ENCODE measurements around the gene SMTNL2. TPM values are rescaled to one million over a fixed set of nuclear protein-coding genes. Genes with fewer than 3 reads are reported as not detected.

The SMTNL2 gene
- total RNA-seq, 1 experiment from 2014 or later: 2.7 TPM

GRCh38 chr17:4634976-4635375 is 50.6 kb downstream of the SMTNL2 start:
- Mint-ChIP-seq H3K36me3 (no peaks in the 10 kb centered on the region), H3K4me3 (no peak overlapping the region), H3K27ac (no peak overlapping the region), H3K9me3 (peaks cover 7% of the 10 kb centered on the region), H3K4me1 (peaks cover 45% of the 10 kb centered on the region), H3K27me3 (ENCODE audit: low read depth) (peaks cover 47% of the 10 kb centered on the region)
- ChIA-PET POLR2A (interaction anchor here (0.7 kb wide), 1 partner anchor 75 kb away, joined by 3 read pairs; no protein-coding TSS in a partner anchor), CTCF (no interaction called here)
- ATAC-seq (no peak), DNase-seq (ENCODE audit: low spot score) (no peak)
- TF ChIP-seq TCF7 (CRISPR knock-in tag; IDR thresholded peaks at IDR 0.05; ENCODE audit: low read depth): no peak
- no peak for TF ChIP-seq ZNF425 (CRISPR knock-in tag; conservative IDR thresholded peaks at IDR 0.05)
- TF ChIP-seq FOXP1 (CRISPR knock-in tag; IDR thresholded peaks at IDR 0.05; ENCODE audit: borderline replicate concordance): no peak
- TF ChIP-seq CDX4 (CRISPR knock-in tag; IDR thresholded peaks at IDR 0.05; ENCODE audit: borderline replicate concordance): no peak
- no peak for TF ChIP-seq EMX1 (CRISPR knock-in tag; IDR thresholded peaks at IDR 0.05)
- no peak for TF ChIP-seq SP1 (CRISPR knock-in tag; conservative IDR thresholded peaks at IDR 0.05)
- no peak for TF ChIP-seq JAZF1 (CRISPR knock-in tag; IDR thresholded peaks at IDR 0.05)
- no peak for TF ChIP-seq ETV6 (CRISPR knock-in tag; IDR thresholded peaks at IDR 0.05)
- no peak for TF ChIP-seq ZNF396 (CRISPR knock-in tag; IDR thresholded peaks at IDR 0.05; ENCODE audit: borderline replicate concordance)
- TF ChIP-seq MLX (CRISPR knock-in tag; IDR thresholded peaks at IDR 0.05): no peak
- TF ChIP-seq, protein P1, sequence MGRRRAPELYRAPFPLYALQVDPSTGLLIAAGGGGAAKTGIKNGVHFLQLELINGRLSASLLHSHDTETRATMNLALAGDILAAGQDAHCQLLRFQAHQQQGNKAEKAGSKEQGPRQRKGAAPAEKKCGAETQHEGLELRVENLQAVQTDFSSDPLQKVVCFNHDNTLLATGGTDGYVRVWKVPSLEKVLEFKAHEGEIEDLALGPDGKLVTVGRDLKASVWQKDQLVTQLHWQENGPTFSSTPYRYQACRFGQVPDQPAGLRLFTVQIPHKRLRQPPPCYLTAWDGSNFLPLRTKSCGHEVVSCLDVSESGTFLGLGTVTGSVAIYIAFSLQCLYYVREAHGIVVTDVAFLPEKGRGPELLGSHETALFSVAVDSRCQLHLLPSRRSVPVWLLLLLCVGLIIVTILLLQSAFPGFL (CRISPR knock-in tag; IDR thresholded peaks at IDR 0.05; ENCODE audit: borderline replicate concordance): no peak
- no peak for TF ChIP-seq ATF2 (CRISPR knock-in tag; IDR thresholded peaks at IDR 0.05; ENCODE audit: borderline replicate concordance, low read depth)
- TF ChIP-seq TEAD4 (CRISPR knock-in tag; IDR thresholded peaks at IDR 0.05): no peak
- no peak for TF ChIP-seq GTF2I (CRISPR knock-in tag; conservative IDR thresholded peaks at IDR 0.05)
- no peak for TF ChIP-seq NR2C2 (CRISPR knock-in tag; IDR thresholded peaks at IDR 0.05)
- TF ChIP-seq, protein P2, sequence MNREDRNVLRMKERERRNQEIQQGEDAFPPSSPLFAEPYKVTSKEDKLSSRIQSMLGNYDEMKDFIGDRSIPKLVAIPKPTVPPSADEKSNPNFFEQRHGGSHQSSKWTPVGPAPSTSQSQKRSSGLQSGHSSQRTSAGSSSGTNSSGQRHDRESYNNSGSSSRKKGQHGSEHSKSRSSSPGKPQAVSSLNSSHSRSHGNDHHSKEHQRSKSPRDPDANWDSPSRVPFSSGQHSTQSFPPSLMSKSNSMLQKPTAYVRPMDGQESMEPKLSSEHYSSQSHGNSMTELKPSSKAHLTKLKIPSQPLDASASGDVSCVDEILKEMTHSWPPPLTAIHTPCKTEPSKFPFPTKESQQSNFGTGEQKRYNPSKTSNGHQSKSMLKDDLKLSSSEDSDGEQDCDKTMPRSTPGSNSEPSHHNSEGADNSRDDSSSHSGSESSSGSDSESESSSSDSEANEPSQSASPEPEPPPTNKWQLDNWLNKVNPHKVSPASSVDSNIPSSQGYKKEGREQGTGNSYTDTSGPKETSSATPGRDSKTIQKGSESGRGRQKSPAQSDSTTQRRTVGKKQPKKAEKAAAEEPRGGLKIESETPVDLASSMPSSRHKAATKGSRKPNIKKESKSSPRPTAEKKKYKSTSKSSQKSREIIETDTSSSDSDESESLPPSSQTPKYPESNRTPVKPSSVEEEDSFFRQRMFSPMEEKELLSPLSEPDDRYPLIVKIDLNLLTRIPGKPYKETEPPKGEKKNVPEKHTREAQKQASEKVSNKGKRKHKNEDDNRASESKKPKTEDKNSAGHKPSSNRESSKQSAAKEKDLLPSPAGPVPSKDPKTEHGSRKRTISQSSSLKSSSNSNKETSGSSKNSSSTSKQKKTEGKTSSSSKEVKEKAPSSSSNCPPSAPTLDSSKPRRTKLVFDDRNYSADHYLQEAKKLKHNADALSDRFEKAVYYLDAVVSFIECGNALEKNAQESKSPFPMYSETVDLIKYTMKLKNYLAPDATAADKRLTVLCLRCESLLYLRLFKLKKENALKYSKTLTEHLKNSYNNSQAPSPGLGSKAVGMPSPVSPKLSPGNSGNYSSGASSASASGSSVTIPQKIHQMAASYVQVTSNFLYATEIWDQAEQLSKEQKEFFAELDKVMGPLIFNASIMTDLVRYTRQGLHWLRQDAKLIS (CRISPR knock-in tag; IDR thresholded peaks at IDR 0.05; ENCODE audit: borderline replicate concordance): no peak
- TF ChIP-seq RORB (CRISPR knock-in tag; IDR thresholded peaks at IDR 0.05): no peak
- no peak for TF ChIP-seq STAT6 (CRISPR knock-in tag; conservative IDR thresholded peaks at IDR 0.05; ENCODE audit: low read depth)
- TF ChIP-seq NFYB (CRISPR knock-in tag; conservative IDR thresholded peaks at IDR 0.05; ENCODE audit: low read depth): no peak

Data from WTC11 (cell line).